Colonic mucosa (tissue), 4 donors: ENCODE results near the gene EYA4. TPM values are rescaled to one million over a fixed set of nuclear protein-coding genes. Genes with fewer than 3 reads are reported as not detected.

Experiments used
- DNase-seq: peaks from one replicate; pipeline ENCODE4 v3.0.0-alpha.2; 2020
- H3K27ac ChIP-seq: fragments of 200-600 bp; one replicate; pipeline ENCODE4 v1.8.0; 2021
- H3K27me3 ChIP-seq: fragments of 200-600 bp; one replicate; pipeline ENCODE4 v1.8.0; 2021
- H3K36me3 ChIP-seq: fragments of 200-600 bp; one replicate; pipeline ENCODE4 v1.8.0; 2021
- H3K4me1 ChIP-seq: fragments of 200-600 bp; one replicate; pipeline ENCODE4 v1.8.0; 2021; ENCODE audit warnings: mild to moderate bottlenecking
- H3K4me3 ChIP-seq: fragments of 200-600 bp; one replicate; pipeline ENCODE4 v1.8.0; 2021
- H3K9ac ChIP-seq, 2 donors: one replicate each; pipeline ENCODE4 v1.7.0; 2013; ENCODE audit warnings: control low read depth in 2 of 2, low read depth in 2 of 2, low read length in 2 of 2
- H3K9me3 ChIP-seq: fragments of 200-600 bp; one replicate; pipeline ENCODE4 v1.8.0; 2021
- CTCF ChIP-seq: fragments of 200-600 bp; IDR thresholded peaks from one replicate; pipeline ENCODE4 v1.8.0; 2022; ENCODE audit warnings: antibody characterized with exemption, mild to moderate bottlenecking
- intact Hi-C: fragments of 100-400 bp; cut with DNase I; formaldehyde crosslinking; loops from one replicate; pipeline ENCODE4 v1.14.1; 2022
- total RNA-seq, 2 donors: library from RNA; stranded (reverse); fragmentation: NEBNext Ultra II Directional in 1 of 2; extraction: Animal tissue kit (Norgen Biotek cat#: 25700) in 1 of 2; gene quantifications; one replicate each; pipeline ENCODE4 v1.2.1, GENCODE V29; 2021
- donor health status: healthy.
- donor health status: DM: no; HTN: no; CAD: no.
- donor health status: DM: no; HTN: no; CAD: no.

EYA4 gene
- total RNA-seq, 2 donors from 2014 or later, result 0.05 TPM; not detected in 1

- Histone ChIP-seq H3K36me3 (no peaks in the 10 kb centered on the region), H3K27ac (no peak overlapping the region), H3K4me3 (no peak overlapping the region), H3K9me3 (no peaks in the 10 kb centered on the region), H3K9ac (no peak overlapping the region), H3K4me1 (no peaks in the 10 kb centered on the region), H3K27me3 (no peaks in the 10 kb centered on the region)
- no peak for DNase-seq
- intact Hi-C loops, result no loop called here
- TF ChIP-seq CTCF, result no peak
These were observed 263.6 kb downstream of the EYA4 start for GRCh38 chr6:133504761-133505160.

- Histone ChIP-seq H3K27ac (no peak overlapping the region), H3K36me3 (no peaks in the 10 kb centered on the region), H3K4me1 (no peaks in the 10 kb centered on the region), H3K4me3 (no peak overlapping the region), H3K27me3 (no peaks in the 10 kb centered on the region), H3K9ac (no peak overlapping the region), H3K9me3 (no peaks in the 10 kb centered on the region)
- no peak for TF ChIP-seq CTCF
- DNase-seq, result no peak
- intact Hi-C loops, result no loop called here
These were observed 264.5 kb downstream of the EYA4 start for GRCh38 chr6:133505681-133506080.

- Histone ChIP-seq H3K4me3 (no peak overlapping the region), H3K27ac (no peak overlapping the region), H3K36me3 (no peaks in the 10 kb centered on the region), H3K4me1 (no peaks in the 10 kb centered on the region), H3K9me3 (no peaks in the 10 kb centered on the region), H3K27me3 (no peaks in the 10 kb centered on the region), H3K9ac (no peak overlapping the region)
- peak; percentile 21 for TF ChIP-seq CTCF
- intact Hi-C loops, result loop anchor here (5.0 to 10.0 kb wide), 3 partner anchors 325 to 688 kb away; no protein-coding TSS in a partner anchor
- DNase-seq, result peak; percentile 33
These were observed 271.4 kb downstream of the EYA4 start for GRCh38 chr6:133512410-133513016.

DNA sequence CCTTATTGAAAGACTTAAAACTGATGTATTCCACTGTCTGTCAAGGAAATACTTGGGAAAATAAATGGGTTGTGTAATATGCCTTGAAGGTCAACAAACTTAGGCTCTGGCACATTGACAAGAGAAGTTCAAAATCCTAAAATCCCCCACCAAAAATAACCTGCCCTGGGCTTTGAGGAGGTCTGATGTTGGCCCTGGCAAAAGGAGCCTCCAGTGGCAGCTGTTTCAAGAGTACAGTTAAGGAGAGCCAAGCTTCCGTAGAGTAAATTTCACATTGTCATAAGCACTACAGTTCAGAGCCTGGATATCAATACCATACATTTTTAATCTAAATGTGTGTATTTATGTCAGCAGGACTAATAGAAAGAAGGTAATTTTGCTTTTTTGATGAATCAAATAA lies 282.7 kb downstream of the EYA4 start:
- no peak overlapping the region for H3K27ac ChIP-seq
- TF ChIP-seq CTCF, result no peak
- intact Hi-C loops, result no loop called here
- no peaks in the 10 kb centered on the region for H3K36me3 ChIP-seq
- H3K27me3 ChIP-seq, result no peaks in the 10 kb centered on the region
- H3K4me3 ChIP-seq, result no peak overlapping the region
- no peak overlapping the region for H3K9ac ChIP-seq
- DNase-seq, result no peak
- no peaks in the 10 kb centered on the region for H3K9me3 ChIP-seq
- H3K4me1 ChIP-seq, result no peaks in the 10 kb centered on the region

- TF ChIP-seq CTCF, result no peak
- Histone ChIP-seq H3K9ac (no peak overlapping the region), H3K27me3 (no peaks in the 10 kb centered on the region), H3K4me3 (no peak overlapping the region), H3K36me3 (no peaks in the 10 kb centered on the region), H3K4me1 (no peaks in the 10 kb centered on the region), H3K9me3 (no peaks in the 10 kb centered on the region), H3K27ac (no peak overlapping the region)
- DNase-seq, result no peak
- intact Hi-C loops, result no loop called here
These were observed 285.3 kb downstream of the EYA4 start for GRCh38 chr6:133526436-133526835.
